ENCODE data around the gene BCAT1.

DNA sequence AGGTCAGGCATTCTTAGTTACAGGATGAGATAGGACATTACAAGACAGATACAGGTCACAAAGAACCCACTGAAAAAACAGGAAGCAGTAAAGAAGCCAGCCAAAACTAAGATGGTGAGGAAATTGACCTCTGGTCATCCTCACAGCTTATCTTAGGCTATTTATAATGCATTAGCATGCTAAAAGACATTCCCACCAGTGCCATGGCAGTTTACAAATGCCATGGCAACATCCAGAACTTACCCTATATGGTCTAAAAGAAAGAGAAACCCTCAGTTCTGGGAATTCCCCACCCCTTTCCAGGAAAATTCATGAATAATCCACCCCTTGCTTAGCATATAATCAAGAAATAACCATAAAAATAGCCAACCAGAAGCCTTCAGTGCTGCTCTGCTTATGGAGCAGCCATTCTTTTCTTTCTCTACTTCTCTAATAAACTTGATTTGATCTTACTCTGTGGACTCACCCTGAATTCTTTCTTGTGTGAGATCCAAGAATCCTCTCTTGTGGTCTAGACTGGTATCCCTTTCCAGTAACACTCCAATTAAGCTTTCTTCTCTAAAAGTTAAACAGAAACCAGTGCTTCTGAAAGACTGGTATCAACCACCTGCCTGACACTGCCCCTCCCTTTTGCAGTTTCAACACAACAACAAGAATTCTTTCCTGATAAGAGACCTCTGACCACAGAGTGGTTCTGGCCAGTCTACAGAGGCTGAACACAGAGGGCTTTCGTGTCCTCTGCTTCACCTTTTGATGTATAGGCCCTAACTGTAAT lies 86.9 kb downstream of the BCAT1 start:
- no peak for TF ChIP-seq TCF7L2 (IDR thresholded peaks at IDR 0.05; ENCODE audit: low read depth, low read length)
- TF ChIP-seq CTCF (IDR thresholded peaks at IDR 0.05) = no peak
- no peak for TF ChIP-seq POLR2AphosphoS5 (IDR thresholded peaks at IDR 0.05; ENCODE audit: low read depth, low read length)
